VCaP (cell line): Measurements from ENCODE around the gene SH3BP5L.

Experiments
- H3K27ac ChIP-seq: fragments of 450-650 bp; 2 replicates; pipeline ENCODE4 v1.5.1; 2017
- TF ChIP-seq, protein P1 (sequence below): fragments of 450-650 bp; conservative IDR thresholded peaks from 2 replicates; pipeline ENCODE4 v1.5.1; 2017; ENCODE audit warnings: mild to moderate bottlenecking, moderate library complexity

The SH3BP5L gene

DNA sequence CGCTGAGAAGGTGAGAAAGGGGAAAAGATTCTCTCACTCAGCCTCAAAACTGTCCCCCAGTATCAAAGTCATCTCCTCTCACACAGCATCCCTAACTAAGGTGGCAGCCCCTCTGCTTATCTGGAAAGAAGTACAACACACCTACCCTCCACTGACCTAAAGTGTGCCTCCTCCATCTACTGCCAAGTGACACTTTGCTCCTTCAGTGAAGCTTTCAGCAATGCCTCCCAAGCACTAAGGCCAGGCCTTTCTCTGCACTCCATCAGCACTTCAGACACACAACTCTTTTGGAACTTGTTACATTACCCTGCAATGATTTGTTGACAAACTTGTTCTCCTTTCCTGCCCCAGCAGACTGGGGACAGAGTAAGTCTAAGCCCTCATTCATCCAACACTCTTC lies 1.4 kb downstream of the SH3BP5L start:
- H3K27ac ChIP-seq = no peak overlapping the region
- TF ChIP-seq, protein P1, sequence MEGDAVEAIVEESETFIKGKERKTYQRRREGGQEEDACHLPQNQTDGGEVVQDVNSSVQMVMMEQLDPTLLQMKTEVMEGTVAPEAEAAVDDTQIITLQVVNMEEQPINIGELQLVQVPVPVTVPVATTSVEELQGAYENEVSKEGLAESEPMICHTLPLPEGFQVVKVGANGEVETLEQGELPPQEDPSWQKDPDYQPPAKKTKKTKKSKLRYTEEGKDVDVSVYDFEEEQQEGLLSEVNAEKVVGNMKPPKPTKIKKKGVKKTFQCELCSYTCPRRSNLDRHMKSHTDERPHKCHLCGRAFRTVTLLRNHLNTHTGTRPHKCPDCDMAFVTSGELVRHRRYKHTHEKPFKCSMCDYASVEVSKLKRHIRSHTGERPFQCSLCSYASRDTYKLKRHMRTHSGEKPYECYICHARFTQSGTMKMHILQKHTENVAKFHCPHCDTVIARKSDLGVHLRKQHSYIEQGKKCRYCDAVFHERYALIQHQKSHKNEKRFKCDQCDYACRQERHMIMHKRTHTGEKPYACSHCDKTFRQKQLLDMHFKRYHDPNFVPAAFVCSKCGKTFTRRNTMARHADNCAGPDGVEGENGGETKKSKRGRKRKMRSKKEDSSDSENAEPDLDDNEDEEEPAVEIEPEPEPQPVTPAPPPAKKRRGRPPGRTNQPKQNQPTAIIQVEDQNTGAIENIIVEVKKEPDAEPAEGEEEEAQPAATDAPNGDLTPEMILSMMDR = no peak

DNA sequence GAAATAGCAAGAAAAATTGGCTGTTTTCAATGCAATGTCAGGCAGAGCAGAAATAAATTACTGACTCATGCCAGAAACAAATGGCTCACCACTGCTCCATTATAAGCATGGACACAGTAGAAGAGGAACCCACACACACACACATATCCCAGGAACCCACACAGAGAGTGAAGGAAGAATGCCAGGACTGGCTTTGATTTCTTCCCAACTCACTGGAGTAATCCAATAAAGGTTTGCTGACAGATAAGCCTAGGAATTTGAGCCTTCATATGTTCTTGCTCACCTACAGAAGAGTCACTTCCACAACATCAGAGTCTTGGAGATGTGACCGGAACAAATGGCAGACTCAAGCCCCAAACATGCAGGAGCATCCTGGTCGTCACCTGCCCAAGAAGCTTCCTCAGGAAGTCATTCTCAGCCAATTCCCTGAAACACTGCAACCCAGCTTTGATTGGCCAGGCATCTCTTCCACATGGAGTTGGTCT lies 2.2 kb downstream of the SH3BP5L start:
- no peak overlapping the region for H3K27ac ChIP-seq

DNA sequence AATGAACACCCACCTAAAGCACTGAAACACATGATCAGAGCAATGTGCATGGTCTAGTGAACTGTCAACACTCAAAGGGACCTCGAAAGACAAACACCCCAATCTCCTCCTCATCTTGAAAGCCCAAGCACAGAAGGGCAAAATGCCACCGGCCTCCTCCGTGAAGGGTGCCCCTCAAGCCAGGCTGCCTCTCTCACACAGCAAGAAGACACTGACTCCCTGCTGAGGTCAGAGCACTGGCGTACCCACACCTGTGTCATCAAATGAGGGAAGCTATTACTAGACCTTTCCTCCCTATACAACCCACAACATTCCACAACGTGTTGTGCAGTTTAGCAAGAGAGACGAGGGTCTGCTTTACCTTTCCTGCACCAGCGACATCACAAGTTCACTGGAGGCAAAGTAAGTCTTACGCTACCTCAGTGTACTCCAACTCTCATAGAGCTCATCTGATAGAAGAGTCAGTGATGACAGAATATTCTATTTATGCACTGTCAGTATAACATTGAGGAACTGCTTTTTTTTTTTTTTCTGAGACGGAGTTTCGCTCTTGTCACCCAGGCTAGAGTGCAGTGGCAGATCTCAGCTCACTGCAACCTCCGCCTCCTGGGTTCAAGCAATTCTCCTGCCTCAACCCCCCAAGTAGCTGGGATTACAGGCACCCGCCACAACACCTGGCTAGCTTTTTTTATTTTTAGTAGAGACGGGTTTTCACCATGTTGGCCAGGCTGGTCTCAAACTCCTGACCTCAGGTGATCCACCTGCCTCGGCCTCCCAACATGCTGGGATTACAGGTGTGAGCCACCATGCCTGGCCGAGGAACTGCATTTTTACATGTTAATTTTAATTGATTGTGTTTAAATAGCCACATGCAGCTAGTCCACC lies 3.3 kb downstream of the SH3BP5L start:
- TF ChIP-seq, protein P1 = no peak
- no peak overlapping the region for H3K27ac ChIP-seq

More for the DNA sequence above, 2.2 kb downstream of the SH3BP5L start:
- TF ChIP-seq, protein P1 = no peak

DNA sequence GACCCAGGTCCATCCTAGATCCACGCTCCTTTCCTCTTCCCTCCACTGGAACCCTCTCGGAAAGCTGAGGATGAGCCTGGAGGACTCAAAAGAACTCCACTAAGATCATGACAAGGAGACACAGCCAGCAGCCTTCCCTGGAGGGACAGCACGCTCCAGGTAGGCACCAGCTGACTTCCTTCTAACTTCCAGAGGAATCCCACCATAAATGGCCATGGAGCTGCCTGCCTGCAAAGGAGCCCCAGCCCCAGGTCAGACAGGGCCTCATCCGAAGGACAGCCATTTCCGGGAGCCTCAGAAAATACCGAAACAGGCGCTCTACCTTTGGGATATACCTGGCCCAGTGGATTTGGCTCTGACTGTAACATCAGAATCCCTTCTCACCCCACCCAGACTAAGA lies 4.1 kb downstream of the SH3BP5L start:
- no peak overlapping the region for H3K27ac ChIP-seq

DNA sequence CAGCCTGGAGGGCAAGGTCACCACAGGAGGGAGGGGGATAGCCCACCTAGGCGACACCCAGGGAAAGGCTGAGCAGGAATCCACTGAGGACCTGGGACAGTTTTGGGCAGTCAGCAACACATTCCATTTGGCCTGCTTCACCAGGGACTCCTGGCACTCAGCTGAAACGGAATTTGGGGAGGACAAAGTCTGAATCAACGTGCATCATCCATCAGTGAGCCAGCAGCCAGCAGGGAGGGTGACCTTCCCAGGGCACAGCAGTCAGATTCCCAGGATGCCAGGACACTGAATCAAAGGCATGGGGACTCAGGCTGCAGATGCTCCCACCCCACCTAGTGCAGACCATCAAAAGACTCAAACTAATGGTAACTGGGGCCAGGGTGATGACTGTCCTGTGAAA lies 4.6 kb downstream of the SH3BP5L start:
- TF ChIP-seq, protein P1 = no peak
- no peak overlapping the region for H3K27ac ChIP-seq

More for the DNA sequence above, 4.1 kb downstream of the SH3BP5L start:
- TF ChIP-seq, protein P1 = no peak

DNA sequence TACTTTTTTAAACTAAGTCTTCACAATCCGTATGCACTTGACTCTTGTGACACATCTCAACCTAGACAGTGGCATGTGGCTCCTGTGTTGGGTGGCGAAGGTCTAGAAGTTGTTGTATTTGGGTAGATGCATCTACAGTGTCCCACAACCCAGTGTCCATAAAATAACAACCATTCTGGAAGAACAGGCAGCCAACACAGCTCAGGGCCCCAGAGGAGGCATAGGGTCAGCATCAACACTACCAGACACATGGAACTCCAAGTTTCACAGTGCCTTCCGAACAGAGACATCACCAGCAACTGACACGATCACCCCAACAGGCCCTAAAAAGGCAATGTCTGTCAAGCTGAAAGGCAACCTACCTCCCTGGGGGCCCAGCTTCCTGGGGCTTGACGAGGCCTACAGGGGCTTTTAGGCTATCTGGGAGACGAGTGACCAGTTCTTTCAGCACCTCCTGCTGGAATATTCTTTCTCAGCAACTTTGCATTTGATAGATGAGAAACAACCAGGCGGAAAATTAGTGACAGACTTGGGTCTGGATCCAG lies 5.6 kb downstream of the SH3BP5L start:
- TF ChIP-seq, protein P1 = no peak
- no peak overlapping the region for H3K27ac ChIP-seq

DNA sequence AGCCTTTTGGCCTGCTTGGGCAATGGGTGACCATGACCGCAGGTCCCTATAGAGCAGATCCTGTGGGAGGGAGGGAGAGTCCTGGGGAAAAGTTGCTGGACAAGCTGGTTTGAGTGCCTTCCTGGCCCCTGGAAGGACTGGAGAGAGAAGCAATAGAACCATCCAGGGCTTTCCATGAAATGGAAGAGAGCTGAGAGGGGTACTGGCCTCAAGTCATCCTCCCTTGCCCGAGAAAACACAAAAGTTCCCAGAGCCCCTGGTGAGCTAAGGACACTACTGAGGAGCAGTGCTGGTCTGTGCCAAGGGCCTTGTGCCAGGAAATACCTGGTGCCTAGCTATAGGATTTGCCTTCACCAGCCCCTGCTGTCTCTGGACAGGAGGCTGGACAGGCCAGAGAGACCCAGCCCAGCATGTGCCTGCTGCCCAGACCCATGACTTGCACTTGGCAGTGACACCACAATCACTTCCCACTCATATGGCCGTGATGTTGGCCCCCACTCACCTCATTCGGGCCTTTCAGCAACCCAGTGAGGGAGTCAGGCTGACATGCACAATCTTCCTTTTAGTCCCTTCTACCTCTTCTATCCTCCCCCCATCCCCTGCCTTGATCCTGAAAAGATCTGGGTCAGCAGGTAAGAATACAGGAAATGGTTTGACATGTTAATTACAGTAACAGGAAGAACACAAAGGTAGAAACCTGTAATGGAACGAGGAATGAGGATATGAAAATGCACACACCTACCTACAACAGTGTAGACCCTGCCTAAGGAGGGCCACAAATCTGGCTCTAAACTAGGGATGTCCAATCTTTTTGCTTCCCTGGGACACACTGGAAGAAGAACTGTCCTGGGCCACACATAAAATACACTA lies 7.0 kb downstream of the SH3BP5L start:
- no peak overlapping the region; the same call in 1 of the 2 replicates for H3K27ac ChIP-seq
- TF ChIP-seq, protein P1 = no peak
